ENCODE data around the gene CAMK4. TPM values are rescaled to one million over a fixed set of nuclear protein-coding genes. Genes with fewer than 3 reads are reported as not detected.

Gene CAMK4
- total RNA-seq, 1 experiment from 2014 or later: 10.6 TPM

DNA sequence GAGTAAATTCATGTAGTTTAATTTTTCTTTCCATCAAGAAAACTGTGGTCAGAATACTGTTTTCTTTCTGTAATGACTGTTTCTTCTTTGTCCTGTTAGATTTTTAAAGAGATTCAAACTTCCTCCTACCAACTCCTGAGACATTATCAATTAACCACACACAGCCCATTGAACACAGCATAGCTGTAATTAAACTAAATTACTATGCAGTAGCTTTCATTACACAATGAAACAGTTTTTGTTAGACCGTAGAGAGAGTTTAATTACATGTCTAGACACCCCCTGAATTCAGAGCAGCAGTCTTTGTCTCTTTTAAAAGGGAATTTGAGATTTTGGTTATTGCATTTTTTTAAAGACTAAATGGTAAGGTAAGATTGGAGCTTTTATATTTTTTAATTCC is 210.6 kb downstream of the CAMK4 start:
- no peak for ATAC-seq
- H3K27me3 Mint-ChIP-seq (ENCODE audit: low read depth): no peaks in the 10 kb centered on the region
- DNase-seq (ENCODE audit: low spot score): no peak
- POLR2A ChIA-PET: no interaction called here
- CTCF ChIA-PET: no interaction called here
- H3K4me3 Mint-ChIP-seq: no peak overlapping the region
- no peaks in the 10 kb centered on the region for H3K36me3 Mint-ChIP-seq
- H3K27ac Mint-ChIP-seq: no peak overlapping the region
- TF ChIP-seq, protein P1, sequence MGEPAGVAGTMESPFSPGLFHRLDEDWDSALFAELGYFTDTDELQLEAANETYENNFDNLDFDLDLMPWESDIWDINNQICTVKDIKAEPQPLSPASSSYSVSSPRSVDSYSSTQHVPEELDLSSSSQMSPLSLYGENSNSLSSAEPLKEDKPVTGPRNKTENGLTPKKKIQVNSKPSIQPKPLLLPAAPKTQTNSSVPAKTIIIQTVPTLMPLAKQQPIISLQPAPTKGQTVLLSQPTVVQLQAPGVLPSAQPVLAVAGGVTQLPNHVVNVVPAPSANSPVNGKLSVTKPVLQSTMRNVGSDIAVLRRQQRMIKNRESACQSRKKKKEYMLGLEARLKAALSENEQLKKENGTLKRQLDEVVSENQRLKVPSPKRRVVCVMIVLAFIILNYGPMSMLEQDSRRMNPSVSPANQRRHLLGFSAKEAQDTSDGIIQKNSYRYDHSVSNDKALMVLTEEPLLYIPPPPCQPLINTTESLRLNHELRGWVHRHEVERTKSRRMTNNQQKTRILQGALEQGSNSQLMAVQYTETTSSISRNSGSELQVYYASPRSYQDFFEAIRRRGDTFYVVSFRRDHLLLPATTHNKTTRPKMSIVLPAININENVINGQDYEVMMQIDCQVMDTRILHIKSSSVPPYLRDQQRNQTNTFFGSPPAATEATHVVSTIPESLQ (CRISPR knock-in tag; IDR thresholded peaks at IDR 0.05): no peak
- no peaks in the 10 kb centered on the region; the same call in 1 of the 2 replicates for H3K9me3 Mint-ChIP-seq
- no peaks in the 10 kb centered on the region for H3K4me1 Mint-ChIP-seq

DNA sequence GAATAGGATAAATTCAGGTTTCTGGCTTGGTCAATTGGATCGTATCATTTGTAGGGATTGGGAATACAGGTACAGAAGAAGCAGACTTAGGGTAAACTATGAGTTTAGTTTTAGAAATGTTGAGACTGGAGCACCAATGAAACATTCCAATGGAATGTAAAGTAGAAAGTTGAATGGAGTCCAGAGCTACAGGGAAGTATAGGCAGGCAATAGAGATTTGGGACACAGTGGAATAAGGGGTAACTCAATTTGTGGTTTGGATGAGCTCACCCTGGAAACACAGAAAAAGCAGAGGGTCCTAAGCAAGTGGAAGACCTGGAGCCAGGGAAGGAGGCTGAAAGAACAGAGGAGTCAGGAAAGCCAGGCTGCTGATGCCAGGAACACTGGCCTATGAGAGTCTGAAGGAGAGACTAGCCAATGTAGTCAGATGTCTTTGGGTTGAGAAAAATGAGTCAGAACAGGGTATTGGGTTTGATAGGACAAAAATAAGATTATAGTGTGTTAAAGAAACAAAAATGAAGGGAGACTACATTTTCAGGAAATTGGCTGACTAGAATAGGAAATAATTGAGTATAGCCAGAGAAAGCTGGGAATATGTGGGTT is 215.4 kb downstream of the CAMK4 start:
- Mint-ChIP-seq H3K4me3 (no peak overlapping the region), H3K27me3 (ENCODE audit: low read depth) (no peaks in the 10 kb centered on the region), H3K36me3 (peaks cover 1% of the 10 kb centered on the region; the same call in 1 of the 2 replicates), H3K9me3 (peaks cover 3% of the 10 kb centered on the region), H3K27ac (no peak overlapping the region; the same call in 1 of the 2 replicates), H3K4me1 (no peaks in the 10 kb centered on the region)
- ChIA-PET POLR2A (no interaction called here), CTCF (interaction anchor here (0.9 kb wide), 1 partner anchor 22 kb away, joined by 3 read pairs; no protein-coding TSS in a partner anchor)
- DNase-seq (ENCODE audit: low spot score) (no peak), ATAC-seq (no peak)
- TF ChIP-seq MXD4 (CRISPR knock-in tag; IDR thresholded peaks at IDR 0.05; ENCODE audit: borderline replicate concordance) (no peak), CREM (CRISPR knock-in tag; IDR thresholded peaks at IDR 0.05) (no peak), IRF2 (CRISPR knock-in tag; IDR thresholded peaks at IDR 0.05; ENCODE audit: borderline replicate concordance, low read depth) (no peak), SP1 (CRISPR knock-in tag; conservative IDR thresholded peaks at IDR 0.05) (no peak), FOXK1 (CRISPR knock-in tag; IDR thresholded peaks at IDR 0.05) (no peak), NR3C1 (CRISPR knock-in tag; conservative IDR thresholded peaks at IDR 0.05; ENCODE audit: low read depth) (no peak), NR1H2 (CRISPR knock-in tag; IDR thresholded peaks at IDR 0.05) (no peak)
- TF ChIP-seq, protein P2, sequence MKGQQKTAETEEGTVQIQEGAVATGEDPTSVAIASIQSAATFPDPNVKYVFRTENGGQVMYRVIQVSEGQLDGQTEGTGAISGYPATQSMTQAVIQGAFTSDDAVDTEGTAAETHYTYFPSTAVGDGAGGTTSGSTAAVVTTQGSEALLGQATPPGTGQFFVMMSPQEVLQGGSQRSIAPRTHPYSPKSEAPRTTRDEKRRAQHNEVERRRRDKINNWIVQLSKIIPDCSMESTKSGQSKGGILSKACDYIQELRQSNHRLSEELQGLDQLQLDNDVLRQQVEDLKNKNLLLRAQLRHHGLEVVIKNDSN (CRISPR knock-in tag; IDR thresholded peaks at IDR 0.05): no peak
- TF ChIP-seq, protein P3, sequence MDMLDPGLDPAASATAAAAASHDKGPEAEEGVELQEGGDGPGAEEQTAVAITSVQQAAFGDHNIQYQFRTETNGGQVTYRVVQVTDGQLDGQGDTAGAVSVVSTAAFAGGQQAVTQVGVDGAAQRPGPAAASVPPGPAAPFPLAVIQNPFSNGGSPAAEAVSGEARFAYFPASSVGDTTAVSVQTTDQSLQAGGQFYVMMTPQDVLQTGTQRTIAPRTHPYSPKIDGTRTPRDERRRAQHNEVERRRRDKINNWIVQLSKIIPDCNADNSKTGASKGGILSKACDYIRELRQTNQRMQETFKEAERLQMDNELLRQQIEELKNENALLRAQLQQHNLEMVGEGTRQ (CRISPR knock-in tag; IDR thresholded peaks at IDR 0.05): no peak
- TF ChIP-seq, protein P4, sequence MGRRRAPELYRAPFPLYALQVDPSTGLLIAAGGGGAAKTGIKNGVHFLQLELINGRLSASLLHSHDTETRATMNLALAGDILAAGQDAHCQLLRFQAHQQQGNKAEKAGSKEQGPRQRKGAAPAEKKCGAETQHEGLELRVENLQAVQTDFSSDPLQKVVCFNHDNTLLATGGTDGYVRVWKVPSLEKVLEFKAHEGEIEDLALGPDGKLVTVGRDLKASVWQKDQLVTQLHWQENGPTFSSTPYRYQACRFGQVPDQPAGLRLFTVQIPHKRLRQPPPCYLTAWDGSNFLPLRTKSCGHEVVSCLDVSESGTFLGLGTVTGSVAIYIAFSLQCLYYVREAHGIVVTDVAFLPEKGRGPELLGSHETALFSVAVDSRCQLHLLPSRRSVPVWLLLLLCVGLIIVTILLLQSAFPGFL (CRISPR knock-in tag; IDR thresholded peaks at IDR 0.05; ENCODE audit: borderline replicate concordance): no peak
- TF ChIP-seq, protein P5, sequence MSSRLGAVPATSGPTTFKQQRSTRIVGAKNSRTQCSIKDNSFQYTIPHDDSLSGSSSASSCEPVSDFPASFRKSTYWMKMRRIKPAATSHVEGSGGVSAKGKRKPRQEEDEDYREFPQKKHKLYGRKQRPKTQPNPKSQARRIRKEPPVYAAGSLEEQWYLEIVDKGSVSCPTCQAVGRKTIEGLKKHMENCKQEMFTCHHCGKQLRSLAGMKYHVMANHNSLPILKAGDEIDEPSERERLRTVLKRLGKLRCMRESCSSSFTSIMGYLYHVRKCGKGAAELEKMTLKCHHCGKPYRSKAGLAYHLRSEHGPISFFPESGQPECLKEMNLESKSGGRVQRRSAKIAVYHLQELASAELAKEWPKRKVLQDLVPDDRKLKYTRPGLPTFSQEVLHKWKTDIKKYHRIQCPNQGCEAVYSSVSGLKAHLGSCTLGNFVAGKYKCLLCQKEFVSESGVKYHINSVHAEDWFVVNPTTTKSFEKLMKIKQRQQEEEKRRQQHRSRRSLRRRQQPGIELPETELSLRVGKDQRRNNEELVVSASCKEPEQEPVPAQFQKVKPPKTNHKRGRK (CRISPR knock-in tag; IDR thresholded peaks at IDR 0.05; ENCODE audit: borderline replicate concordance): no peak

DNA sequence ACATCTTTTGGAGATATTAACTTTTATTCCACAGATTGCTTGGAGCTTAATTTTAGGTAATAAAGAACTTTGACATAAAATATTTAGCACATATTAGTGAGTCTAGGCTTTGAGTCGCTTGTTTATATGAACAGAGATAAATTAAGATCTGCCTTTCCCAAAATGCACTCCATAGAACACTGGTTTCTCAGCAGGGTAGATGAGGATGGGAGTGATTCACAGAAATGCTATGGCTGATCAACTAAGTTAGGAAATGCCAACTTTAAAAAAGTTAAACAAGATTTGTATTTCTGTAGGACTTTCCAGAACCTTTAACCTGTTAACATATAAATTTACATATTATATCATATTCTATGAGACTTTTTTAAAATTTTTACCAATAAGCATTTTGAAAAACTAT is 222.9 kb downstream of the CAMK4 start:
- H3K4me3 Mint-ChIP-seq: no peak overlapping the region
- ChIA-PET POLR2A (no interaction called here), CTCF (interaction anchor here (3.1 kb wide), 1 partner anchor 14 kb away, joined by 17 read pairs; no protein-coding TSS in a partner anchor)
- H3K27ac Mint-ChIP-seq: no peak overlapping the region
- H3K9me3 Mint-ChIP-seq: peaks cover 5% of the 10 kb centered on the region
- H3K4me1 Mint-ChIP-seq: peaks cover 33% of the 10 kb centered on the region
- DNase-seq (ENCODE audit: low spot score) (no peak), ATAC-seq (no peak)
- peaks cover 3% of the 10 kb centered on the region; the same call in 1 of the 2 replicates for H3K36me3 Mint-ChIP-seq
- H3K27me3 Mint-ChIP-seq (ENCODE audit: low read depth): no peaks in the 10 kb centered on the region; the same call in 1 of the 2 replicates
- TF ChIP-seq NR3C1 (CRISPR knock-in tag; conservative IDR thresholded peaks at IDR 0.05; ENCODE audit: low read depth): no peak
- TF ChIP-seq, protein P6, sequence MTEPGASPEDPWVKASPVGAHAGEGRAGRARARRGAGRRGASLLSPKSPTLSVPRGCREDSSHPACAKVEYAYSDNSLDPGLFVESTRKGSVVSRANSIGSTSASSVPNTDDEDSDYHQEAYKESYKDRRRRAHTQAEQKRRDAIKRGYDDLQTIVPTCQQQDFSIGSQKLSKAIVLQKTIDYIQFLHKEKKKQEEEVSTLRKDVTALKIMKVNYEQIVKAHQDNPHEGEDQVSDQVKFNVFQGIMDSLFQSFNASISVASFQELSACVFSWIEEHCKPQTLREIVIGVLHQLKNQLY (CRISPR knock-in tag; IDR thresholded peaks at IDR 0.05): no peak
- TF ChIP-seq, protein P7, sequence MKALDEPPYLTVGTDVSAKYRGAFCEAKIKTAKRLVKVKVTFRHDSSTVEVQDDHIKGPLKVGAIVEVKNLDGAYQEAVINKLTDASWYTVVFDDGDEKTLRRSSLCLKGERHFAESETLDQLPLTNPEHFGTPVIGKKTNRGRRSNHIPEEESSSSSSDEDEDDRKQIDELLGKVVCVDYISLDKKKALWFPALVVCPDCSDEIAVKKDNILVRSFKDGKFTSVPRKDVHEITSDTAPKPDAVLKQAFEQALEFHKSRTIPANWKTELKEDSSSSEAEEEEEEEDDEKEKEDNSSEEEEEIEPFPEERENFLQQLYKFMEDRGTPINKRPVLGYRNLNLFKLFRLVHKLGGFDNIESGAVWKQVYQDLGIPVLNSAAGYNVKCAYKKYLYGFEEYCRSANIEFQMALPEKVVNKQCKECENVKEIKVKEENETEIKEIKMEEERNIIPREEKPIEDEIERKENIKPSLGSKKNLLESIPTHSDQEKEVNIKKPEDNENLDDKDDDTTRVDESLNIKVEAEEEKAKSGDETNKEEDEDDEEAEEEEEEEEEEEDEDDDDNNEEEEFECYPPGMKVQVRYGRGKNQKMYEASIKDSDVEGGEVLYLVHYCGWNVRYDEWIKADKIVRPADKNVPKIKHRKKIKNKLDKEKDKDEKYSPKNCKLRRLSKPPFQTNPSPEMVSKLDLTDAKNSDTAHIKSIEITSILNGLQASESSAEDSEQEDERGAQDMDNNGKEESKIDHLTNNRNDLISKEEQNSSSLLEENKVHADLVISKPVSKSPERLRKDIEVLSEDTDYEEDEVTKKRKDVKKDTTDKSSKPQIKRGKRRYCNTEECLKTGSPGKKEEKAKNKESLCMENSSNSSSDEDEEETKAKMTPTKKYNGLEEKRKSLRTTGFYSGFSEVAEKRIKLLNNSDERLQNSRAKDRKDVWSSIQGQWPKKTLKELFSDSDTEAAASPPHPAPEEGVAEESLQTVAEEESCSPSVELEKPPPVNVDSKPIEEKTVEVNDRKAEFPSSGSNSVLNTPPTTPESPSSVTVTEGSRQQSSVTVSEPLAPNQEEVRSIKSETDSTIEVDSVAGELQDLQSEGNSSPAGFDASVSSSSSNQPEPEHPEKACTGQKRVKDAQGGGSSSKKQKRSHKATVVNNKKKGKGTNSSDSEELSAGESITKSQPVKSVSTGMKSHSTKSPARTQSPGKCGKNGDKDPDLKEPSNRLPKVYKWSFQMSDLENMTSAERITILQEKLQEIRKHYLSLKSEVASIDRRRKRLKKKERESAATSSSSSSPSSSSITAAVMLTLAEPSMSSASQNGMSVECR (CRISPR knock-in tag; IDR thresholded peaks at IDR 0.05; ENCODE audit: borderline replicate concordance): no peak
- TF ChIP-seq, protein P8, sequence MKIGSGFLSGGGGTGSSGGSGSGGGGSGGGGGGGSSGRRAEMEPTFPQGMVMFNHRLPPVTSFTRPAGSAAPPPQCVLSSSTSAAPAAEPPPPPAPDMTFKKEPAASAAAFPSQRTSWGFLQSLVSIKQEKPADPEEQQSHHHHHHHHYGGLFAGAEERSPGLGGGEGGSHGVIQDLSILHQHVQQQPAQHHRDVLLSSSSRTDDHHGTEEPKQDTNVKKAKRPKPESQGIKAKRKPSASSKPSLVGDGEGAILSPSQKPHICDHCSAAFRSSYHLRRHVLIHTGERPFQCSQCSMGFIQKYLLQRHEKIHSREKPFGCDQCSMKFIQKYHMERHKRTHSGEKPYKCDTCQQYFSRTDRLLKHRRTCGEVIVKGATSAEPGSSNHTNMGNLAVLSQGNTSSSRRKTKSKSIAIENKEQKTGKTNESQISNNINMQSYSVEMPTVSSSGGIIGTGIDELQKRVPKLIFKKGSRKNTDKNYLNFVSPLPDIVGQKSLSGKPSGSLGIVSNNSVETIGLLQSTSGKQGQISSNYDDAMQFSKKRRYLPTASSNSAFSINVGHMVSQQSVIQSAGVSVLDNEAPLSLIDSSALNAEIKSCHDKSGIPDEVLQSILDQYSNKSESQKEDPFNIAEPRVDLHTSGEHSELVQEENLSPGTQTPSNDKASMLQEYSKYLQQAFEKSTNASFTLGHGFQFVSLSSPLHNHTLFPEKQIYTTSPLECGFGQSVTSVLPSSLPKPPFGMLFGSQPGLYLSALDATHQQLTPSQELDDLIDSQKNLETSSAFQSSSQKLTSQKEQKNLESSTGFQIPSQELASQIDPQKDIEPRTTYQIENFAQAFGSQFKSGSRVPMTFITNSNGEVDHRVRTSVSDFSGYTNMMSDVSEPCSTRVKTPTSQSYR (CRISPR knock-in tag; IDR thresholded peaks at IDR 0.05): no peak
